GM12872 (cell line): Measurements from ENCODE around the gene TFG.
A peak's percentile ranks its signal among the peaks of the same experiment; 100 is the strongest.

Source experiments
- CTCF ChIP-seq: IDR thresholded peaks from 3 replicates; pipeline ENCODE4 v1.5.1; 2011; ENCODE audit warnings: low read depth, mild to moderate bottlenecking, low read length, moderate library complexity; ENCODE audit not compliant: insufficient read depth

The TFG gene

GRCh38 chr3:100730524-100730923 is 21.2 kb downstream of the TFG start:
- TF ChIP-seq CTCF: no peak

GRCh38 chr3:100732435-100732834 is 23.1 kb downstream of the TFG start:
- TF ChIP-seq CTCF: no peak

- TF ChIP-seq CTCF: peak; percentile 26; the same call in 1 of the 3 replicates
These were observed 28.0 kb downstream of the TFG start for GRCh38 chr3:100737334-100737733.

GRCh38 chr3:100740207-100740606 is 30.9 kb downstream of the TFG start:
- TF ChIP-seq CTCF: no peak

DNA sequence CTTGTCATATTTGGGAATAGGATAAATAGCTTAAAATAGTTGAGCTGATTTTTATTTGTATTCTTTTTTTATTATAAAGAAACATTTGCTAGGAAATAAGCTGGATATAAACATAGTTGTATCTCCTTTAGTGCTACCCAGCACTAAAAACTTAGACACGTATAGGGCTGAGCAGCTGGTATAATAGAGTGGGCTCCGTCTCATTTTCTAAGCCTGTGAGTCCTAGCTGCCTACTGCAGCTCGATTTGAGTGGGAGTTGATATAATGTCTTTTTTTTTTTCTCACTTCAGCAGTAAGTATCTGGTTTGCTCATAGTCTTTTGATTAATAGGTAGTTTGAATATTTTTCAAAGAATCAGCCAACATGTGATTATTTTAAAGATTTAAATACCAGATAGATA is 34.2 kb downstream of the TFG start:
- no peak for TF ChIP-seq CTCF

GRCh38 chr3:100744671-100745070 is 35.4 kb downstream of the TFG start:
- TF ChIP-seq CTCF: no peak

DNA sequence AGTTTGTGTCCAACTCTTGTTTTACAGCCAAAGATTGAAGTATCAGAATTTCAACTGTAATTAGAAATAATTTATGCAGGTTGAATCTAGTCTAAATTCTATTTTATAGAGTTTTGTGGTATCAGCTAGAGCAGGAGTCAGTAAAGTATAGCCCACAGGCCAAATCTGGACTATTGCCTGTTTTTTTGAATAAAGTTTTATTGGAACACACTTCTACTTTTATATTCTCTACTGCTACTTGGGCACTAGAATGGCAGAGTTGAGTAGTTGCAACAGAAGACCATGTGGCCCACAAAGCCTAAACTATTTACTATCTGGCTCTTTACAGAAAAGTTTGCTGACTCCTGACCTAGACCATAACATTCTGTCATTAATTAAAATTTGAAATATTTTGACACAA is 36.3 kb downstream of the TFG start:
- TF ChIP-seq CTCF: no peak

DNA sequence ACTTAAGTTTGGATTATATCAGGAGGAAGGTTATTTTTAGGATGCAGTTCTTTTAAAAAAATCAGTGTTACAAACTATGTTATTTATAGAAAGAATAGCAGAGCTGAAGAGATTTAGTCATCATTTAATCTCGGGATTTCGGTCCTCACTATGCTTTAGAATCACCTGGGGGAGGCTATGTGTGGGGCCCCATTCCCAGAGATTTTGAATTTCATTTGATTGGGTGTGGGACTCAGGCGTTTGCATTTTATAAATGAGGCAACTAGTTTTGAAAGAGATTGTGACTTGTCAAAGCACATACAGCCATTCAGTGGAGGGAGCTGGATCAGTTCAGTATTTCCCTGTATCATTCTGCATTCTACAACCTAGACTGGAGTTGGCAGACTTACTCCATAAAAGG is 36.8 kb downstream of the TFG start:
- TF ChIP-seq CTCF: no peak
